Measurements from ENCODE around the gene PPP3R2. TPM values are rescaled to one million over a fixed set of nuclear protein-coding genes. Genes with fewer than 3 reads are reported as not detected.
A peak's percentile ranks its signal among the peaks of the same experiment; 100 is the strongest.

Gene PPP3R2, protein sequence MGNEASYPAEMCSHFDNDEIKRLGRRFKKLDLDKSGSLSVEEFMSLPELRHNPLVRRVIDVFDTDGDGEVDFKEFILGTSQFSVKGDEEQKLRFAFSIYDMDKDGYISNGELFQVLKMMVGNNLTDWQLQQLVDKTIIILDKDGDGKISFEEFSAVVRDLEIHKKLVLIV
- not detected for polyA plus RNA-seq
- long read RNA-seq, donor 1: 0 reads
- long read RNA-seq, donor 2: 0 reads
- long read RNA-seq, donor 3: 0 reads
- long read RNA-seq, donor 4: 0 reads
- long read RNA-seq, donor 5: 0 reads
- long read RNA-seq, donor 6: 0 reads
- long read RNA-seq, donor 7: 0 reads
- long read RNA-seq, donor 8: 0 reads
- long read RNA-seq, donor 9: 0 reads
- long read RNA-seq, donor 10: 0 reads

DNA sequence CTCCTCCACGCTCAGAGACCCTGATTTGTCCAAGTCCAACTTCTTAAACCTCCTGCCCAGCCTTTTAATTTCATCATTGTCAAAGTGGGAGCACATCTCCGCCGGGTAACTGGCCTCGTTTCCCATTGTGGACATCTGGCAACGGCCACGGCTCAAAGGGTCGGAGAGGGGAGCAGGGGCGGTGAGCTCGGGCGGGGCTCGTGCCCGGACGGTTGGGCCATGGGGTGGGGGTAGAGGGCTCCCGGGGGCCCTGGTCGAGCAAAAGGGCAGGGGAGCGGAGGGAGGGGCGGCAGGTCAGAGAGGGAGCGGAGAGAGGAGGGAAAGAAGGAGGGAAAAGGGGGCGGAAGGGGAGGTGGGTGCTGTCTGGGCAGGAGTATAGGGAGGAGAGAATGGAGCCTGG is at the start of gene PPP3R2:
PPP3R2 (minus strand) TSS at position 174 of the 400 bp plus-strand sequence; CDS start at position 126, 48 bp downstream.
- 85 to 89% (median 88%) methylated on average over 19 of the region's 19 CpGs for WGBS, 3 donors
- Histone ChIP-seq H3K4me1 (ENCODE audit: control insufficient read depth in 3 of 3, insufficient read depth in 2 of 3, low read depth in 1 of 3, low read length in 2 of 3) (no peaks in the 10 kb centered on the region), H3K27me3 (ENCODE audit: control insufficient read depth in 3 of 3, insufficient read depth in 3 of 3, low read length in 3 of 3) (peaks cover 0 to 8% (median 4%) of the 10 kb centered on the region in 3 donors), H3K27ac (ENCODE audit: low read depth in 1 of 3, low read length in 2 of 3) (no peak within 1 kb of the TSS), H3K36me3 (ENCODE audit: control insufficient read depth in 3 of 3, insufficient read depth in 2 of 3, low read depth in 1 of 3, low read length in 3 of 3) (no peaks in the 10 kb centered on the region), H3K9me3 (ENCODE audit: control insufficient read depth in 2 of 2, insufficient read depth in 1 of 2, low read depth in 1 of 2, low read length in 1 of 2) (no peaks in the 10 kb centered on the region), H3K4me3 (ENCODE audit: low read depth in 1 of 3, low read length in 3 of 3) (no peak within 1 kb of the TSS)
- DNase-seq (no peak), FAIRE-seq (no peak)

- no peak overlapping the region for H3K4me3 ChIP-seq (ENCODE audit: low read depth in 1 of 3, low read length in 3 of 3)
- no peaks in the 10 kb centered on the region for H3K36me3 ChIP-seq (ENCODE audit: control insufficient read depth in 3 of 3, insufficient read depth in 2 of 3, low read depth in 1 of 3, low read length in 3 of 3)
- H3K9me3 ChIP-seq (ENCODE audit: control insufficient read depth in 2 of 2, insufficient read depth in 1 of 2, low read depth in 1 of 2, low read length in 1 of 2): peaks cover 0 to 2% of the 10 kb centered on the region in 2 donors
- DNase-seq (no peak), FAIRE-seq (no peak)
- no peak overlapping the region for H3K27ac ChIP-seq (ENCODE audit: low read depth in 1 of 3, low read length in 2 of 3)
- no peaks in the 10 kb centered on the region for H3K27me3 ChIP-seq (ENCODE audit: control insufficient read depth in 3 of 3, insufficient read depth in 3 of 3, low read length in 3 of 3)
- WGBS, 3 donors: 70 to 76% (median 73%) methylated on average over 2 of the region's 2 CpGs
- no peaks in the 10 kb centered on the region for H3K4me1 ChIP-seq (ENCODE audit: control insufficient read depth in 3 of 3, insufficient read depth in 2 of 3, low read depth in 1 of 3, low read length in 2 of 3)
Observed at GRCh38 chr9:101639785-101640665, 45.3 kb upstream of the PPP3R2 start.

DNA sequence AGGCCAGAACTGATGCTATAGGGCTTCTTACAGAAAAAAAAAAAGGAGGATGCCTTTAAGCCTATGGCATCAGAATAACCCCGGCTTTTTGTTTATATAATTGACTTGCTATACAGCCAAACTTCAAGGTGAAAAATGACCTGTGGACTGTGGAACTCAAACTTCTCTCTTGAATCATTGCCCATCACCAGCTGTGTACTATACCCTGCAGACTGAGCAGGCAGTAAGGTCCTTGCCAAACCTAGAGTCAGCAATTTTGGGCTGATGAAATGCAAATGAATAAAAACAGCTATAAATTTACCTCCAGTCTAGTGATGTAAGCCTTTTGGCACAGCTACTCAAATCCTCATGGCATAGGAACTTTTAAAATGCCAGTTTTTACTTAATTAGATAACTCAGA is 44.5 kb upstream of the PPP3R2 start:
- Histone ChIP-seq H3K9me3 (ENCODE audit: control insufficient read depth in 2 of 2, insufficient read depth in 1 of 2, low read depth in 1 of 2, low read length in 1 of 2) (peaks cover 0 to 2% of the 10 kb centered on the region in 2 donors), H3K27ac (ENCODE audit: low read depth in 1 of 3, low read length in 2 of 3) (no peak overlapping the region), H3K27me3 (ENCODE audit: control insufficient read depth in 3 of 3, insufficient read depth in 3 of 3, low read length in 3 of 3) (no peaks in the 10 kb centered on the region), H3K4me3 (ENCODE audit: low read depth in 1 of 3, low read length in 3 of 3) (no peak overlapping the region), H3K4me1 (ENCODE audit: control insufficient read depth in 3 of 3, insufficient read depth in 2 of 3, low read depth in 1 of 3, low read length in 2 of 3) (no peaks in the 10 kb centered on the region), H3K36me3 (ENCODE audit: control insufficient read depth in 3 of 3, insufficient read depth in 2 of 3, low read depth in 1 of 3, low read length in 3 of 3) (no peaks in the 10 kb centered on the region)
- DNase-seq: peak in 1 of 2 donors; percentile 15
- WGBS, 3 donors: 8 to 37% (median 32%) methylated on average over 1 of the region's 1 CpG
- FAIRE-seq: no peak

GRCh38 chr9:101636247-101636646 is 41.5 kb upstream of the PPP3R2 start:
- DNase-seq (no peak), FAIRE-seq (no peak)
- H3K36me3 ChIP-seq (ENCODE audit: control insufficient read depth in 3 of 3, insufficient read depth in 2 of 3, low read depth in 1 of 3, low read length in 3 of 3): no peaks in the 10 kb centered on the region
- H3K9me3 ChIP-seq (ENCODE audit: control insufficient read depth in 2 of 2, insufficient read depth in 1 of 2, low read depth in 1 of 2, low read length in 1 of 2): no peaks in the 10 kb centered on the region
- WGBS, 3 donors: 45 to 65% (median 56%) methylated on average over 3 of the region's 3 CpGs
- no peak overlapping the region for H3K4me3 ChIP-seq (ENCODE audit: low read depth in 1 of 3, low read length in 3 of 3)
- H3K27me3 ChIP-seq (ENCODE audit: control insufficient read depth in 3 of 3, insufficient read depth in 3 of 3, low read length in 3 of 3): peaks cover 0 to 3% (median 0%) of the 10 kb centered on the region in 3 donors
- H3K27ac ChIP-seq (ENCODE audit: low read depth in 1 of 3, low read length in 2 of 3): no peak overlapping the region
- no peaks in the 10 kb centered on the region for H3K4me1 ChIP-seq (ENCODE audit: control insufficient read depth in 3 of 3, insufficient read depth in 2 of 3, low read depth in 1 of 3, low read length in 2 of 3)

DNA sequence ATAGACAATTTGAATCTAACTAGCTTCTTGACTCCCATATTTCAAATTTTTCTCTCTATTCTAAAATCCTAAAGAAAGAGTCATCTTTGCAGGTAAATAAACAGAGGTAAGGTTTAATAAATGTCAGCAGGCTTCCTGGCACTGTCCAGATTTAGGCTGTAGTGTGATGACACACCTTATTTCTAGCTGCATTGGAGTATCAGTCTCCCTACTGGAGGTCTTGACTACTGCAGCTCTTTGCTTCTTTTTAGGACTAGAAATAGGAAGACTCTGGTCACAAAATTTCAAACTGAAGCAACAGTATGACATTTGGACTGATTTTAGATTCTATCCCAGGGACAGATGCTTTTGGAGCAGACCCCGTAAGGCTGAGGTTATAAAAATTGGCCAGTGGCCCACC is 40.7 kb upstream of the PPP3R2 start:
- Histone ChIP-seq H3K4me3 (ENCODE audit: low read depth in 1 of 3, low read length in 3 of 3) (no peak overlapping the region), H3K4me1 (ENCODE audit: control insufficient read depth in 3 of 3, insufficient read depth in 2 of 3, low read depth in 1 of 3, low read length in 2 of 3) (no peaks in the 10 kb centered on the region), H3K27me3 (ENCODE audit: control insufficient read depth in 3 of 3, insufficient read depth in 3 of 3, low read length in 3 of 3) (peaks cover 0 to 3% (median 0%) of the 10 kb centered on the region in 3 donors), H3K27ac (ENCODE audit: low read depth in 1 of 3, low read length in 2 of 3) (no peak overlapping the region), H3K36me3 (ENCODE audit: control insufficient read depth in 3 of 3, insufficient read depth in 2 of 3, low read depth in 1 of 3, low read length in 3 of 3) (no peaks in the 10 kb centered on the region), H3K9me3 (ENCODE audit: control insufficient read depth in 2 of 2, insufficient read depth in 1 of 2, low read depth in 1 of 2, low read length in 1 of 2) (no peaks in the 10 kb centered on the region)
- DNase-seq (no peak), FAIRE-seq (no peak)
- 88 to 100% (median 89%) methylated on average over 1 of the region's 1 CpG for WGBS, 3 donors

GRCh38 chr9:101634741-101635409 is 40.1 kb upstream of the PPP3R2 start:
- Histone ChIP-seq H3K4me3 (ENCODE audit: low read depth in 1 of 3, low read length in 3 of 3) (no peak overlapping the region), H3K9me3 (ENCODE audit: control insufficient read depth in 2 of 2, insufficient read depth in 1 of 2, low read depth in 1 of 2, low read length in 1 of 2) (no peaks in the 10 kb centered on the region), H3K36me3 (ENCODE audit: control insufficient read depth in 3 of 3, insufficient read depth in 2 of 3, low read depth in 1 of 3, low read length in 3 of 3) (no peaks in the 10 kb centered on the region), H3K4me1 (ENCODE audit: control insufficient read depth in 3 of 3, insufficient read depth in 2 of 3, low read depth in 1 of 3, low read length in 2 of 3) (no peaks in the 10 kb centered on the region), H3K27me3 (ENCODE audit: control insufficient read depth in 3 of 3, insufficient read depth in 3 of 3, low read length in 3 of 3) (peaks cover 0 to 3% (median 0%) of the 10 kb centered on the region in 3 donors), H3K27ac (ENCODE audit: low read depth in 1 of 3, low read length in 2 of 3) (no peak overlapping the region)
- WGBS, 3 donors: 65 to 70% (median 66%) methylated on average over 4 of the region's 4 CpGs
- FAIRE-seq (no peak), DNase-seq (no peak)

GRCh38 chr9:101632611-101633010 is 37.8 kb upstream of the PPP3R2 start:
- peaks cover 0 to 3% (median 0%) of the 10 kb centered on the region in 3 donors for H3K27me3 ChIP-seq (ENCODE audit: control insufficient read depth in 3 of 3, insufficient read depth in 3 of 3, low read length in 3 of 3)
- DNase-seq (no peak), FAIRE-seq (no peak)
- no peak overlapping the region for H3K27ac ChIP-seq (ENCODE audit: low read depth in 1 of 3, low read length in 2 of 3)
- no peaks in the 10 kb centered on the region for H3K9me3 ChIP-seq (ENCODE audit: control insufficient read depth in 2 of 2, insufficient read depth in 1 of 2, low read depth in 1 of 2, low read length in 1 of 2)
- H3K4me1 ChIP-seq (ENCODE audit: control insufficient read depth in 3 of 3, insufficient read depth in 2 of 3, low read depth in 1 of 3, low read length in 2 of 3): no peaks in the 10 kb centered on the region
- 88 to 93% (median 91%) methylated on average over 1 of the region's 1 CpG for WGBS, 3 donors
- H3K36me3 ChIP-seq (ENCODE audit: control insufficient read depth in 3 of 3, insufficient read depth in 2 of 3, low read depth in 1 of 3, low read length in 3 of 3): no peaks in the 10 kb centered on the region
- H3K4me3 ChIP-seq (ENCODE audit: low read depth in 1 of 3, low read length in 3 of 3): no peak overlapping the region

DNA sequence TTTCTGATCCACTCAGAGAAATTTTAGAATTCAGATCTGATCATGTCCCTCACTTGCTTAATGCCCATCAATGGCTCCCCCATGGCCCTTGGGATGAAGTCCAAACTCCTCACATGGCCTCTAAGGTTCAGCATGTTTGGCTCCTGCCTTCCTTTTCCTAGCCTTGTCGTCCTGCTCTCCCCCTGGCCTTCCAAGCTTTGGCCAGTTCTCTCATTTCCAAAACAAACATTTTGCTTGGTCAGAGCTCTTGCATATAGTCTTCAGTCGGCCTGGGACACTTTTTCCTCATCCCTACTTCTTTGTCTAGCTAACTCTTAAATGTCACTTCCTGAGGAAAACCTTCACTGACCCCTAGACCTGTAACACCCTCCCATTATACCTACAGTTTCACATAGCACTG is 37.1 kb upstream of the PPP3R2 start:
- 51 to 77% (median 66%) methylated on average over 2 of the region's 2 CpGs for WGBS, 3 donors

More for the DNA sequence above, 37.1 kb upstream of the PPP3R2 start:
- peaks cover 0 to 3% (median 0%) of the 10 kb centered on the region in 3 donors for H3K27me3 ChIP-seq (ENCODE audit: control insufficient read depth in 3 of 3, insufficient read depth in 3 of 3, low read length in 3 of 3)
- no peak for DNase-seq
- no peaks in the 10 kb centered on the region for H3K4me1 ChIP-seq (ENCODE audit: control insufficient read depth in 3 of 3, insufficient read depth in 2 of 3, low read depth in 1 of 3, low read length in 2 of 3)
- H3K27ac ChIP-seq (ENCODE audit: low read depth in 1 of 3, low read length in 2 of 3): no peak overlapping the region
- H3K36me3 ChIP-seq (ENCODE audit: control insufficient read depth in 3 of 3, insufficient read depth in 2 of 3, low read depth in 1 of 3, low read length in 3 of 3): no peaks in the 10 kb centered on the region
- no peak for FAIRE-seq
- H3K4me3 ChIP-seq (ENCODE audit: low read depth in 1 of 3, low read length in 3 of 3): no peak overlapping the region
- no peaks in the 10 kb centered on the region for H3K9me3 ChIP-seq (ENCODE audit: control insufficient read depth in 2 of 2, insufficient read depth in 1 of 2, low read depth in 1 of 2, low read length in 1 of 2)

Measured in small intestine (tissue), 16 donors.